ENCODE results near the gene GRID1.

GRCh38 chr10:86373828-86374227, 7.2 kb upstream of the GRID1 start:
- no peak for TF ChIP-seq POLR2AphosphoS5 (IDR thresholded peaks at IDR 0.05)
- no peak for TF ChIP-seq CTCF (IDR thresholded peaks at IDR 0.05)
- TF ChIP-seq POLR2A (IDR thresholded peaks at IDR 0.05) = no peak

All from breast epithelium (tissue), 3 donors.